Activated CD4-positive, alpha-beta memory T cell treated with anti-CD3 and anti-CD28 coated beads for 36 hours (primary cell): ENCODE results near the gene C5orf58. TPM values are rescaled to one million over a fixed set of nuclear protein-coding genes. Genes with fewer than 3 reads are reported as not detected.
"Not testable (repeated sequence)": the region's sequence is repeated elsewhere in the genome, so short reads cannot be mapped to it uniquely, and the experiment has no call there.

Source experiments
- CTCF ChIA-PET: fragments of 350-600 bp; sonication (Branson Sonifier 250); formaldehyde crosslinking; loops from one replicate; lab custom pipeline; 2021; ENCODE audit warnings: antibody characterized with exemption, inconsistent platforms; lab: Charles Lee
- POLR2A ChIA-PET: fragments of 350-600 bp; sonication (Branson Sonifier 250); formaldehyde crosslinking; loops from one replicate; lab custom pipeline; 2021; ENCODE audit warnings: antibody characterized with exemption; lab: Charles Lee
- DNase-seq: peaks from one replicate; pipeline ENCODE4 v3.0.0-alpha.2; 2020
- H3K27ac Mint-ChIP-seq: one replicate; pipeline ENCODE4 v1.8.0; 2021; ENCODE audit warnings: mixed read lengths
- H3K27me3 Mint-ChIP-seq: one replicate; pipeline ENCODE4 v1.8.0; 2021; ENCODE audit warnings: mixed read lengths
- H3K36me3 Mint-ChIP-seq: one replicate; pipeline ENCODE4 v1.8.0; 2021; ENCODE audit warnings: mixed read lengths
- H3K4me1 Mint-ChIP-seq: one replicate; pipeline ENCODE4 v1.8.0; 2021; ENCODE audit warnings: low read depth, mixed read lengths
- H3K4me3 Mint-ChIP-seq: one replicate; pipeline ENCODE4 v1.8.0; 2021; ENCODE audit warnings: mild to moderate bottlenecking, mixed read lengths
- H3K9me3 Mint-ChIP-seq: one replicate; pipeline ENCODE4 v1.8.0; 2021; ENCODE audit warnings: mixed read lengths
- intact Hi-C: fragments of 100-400 bp; cut with micrococcal nuclease; formaldehyde crosslinking; loops from one replicate; pipeline ENCODE4 v1.15.1; 2023
- total RNA-seq, 2 experiments: library from RNA; stranded (reverse); gene quantifications; one replicate each; pipeline ENCODE4 v1.2.3, GENCODE V29; 2021

The C5orf58 gene
- total RNA-seq, 2 experiments from 2014 or later: not detected

GRCh38 chr5:170225326-170226128 is 7.3 kb upstream of the C5orf58 start:
- Mint-ChIP-seq H3K36me3 (no peaks in the 10 kb centered on the region), H3K27ac (no peak overlapping the region), H3K4me1 (peaks cover 3% of the 10 kb centered on the region), H3K9me3 (no peaks in the 10 kb centered on the region), H3K4me3 (no peak overlapping the region), H3K27me3 (no peaks in the 10 kb centered on the region)
- DNase-seq: peak; percentile 81
- POLR2A ChIA-PET: no interaction called here
- intact Hi-C loops: loop anchor here (1.0 to 10.0 kb wide), 4 partner anchors 49 to 399 kb away; no protein-coding TSS in a partner anchor
- CTCF ChIA-PET: interaction anchor here (0.7 to 10.2 kb wide), 47 partner anchors 8 to 400 kb away, joined by 3 to 221 read pairs (median 4); partner anchors contain the start of gene LCP2

GRCh38 chr5:170226129-170226615 is 6.6 kb upstream of the C5orf58 start:
- POLR2A ChIA-PET: no interaction called here
- Mint-ChIP-seq H3K4me3 (no peak overlapping the region), H3K9me3 (no peaks in the 10 kb centered on the region), H3K27ac (no peak overlapping the region), H3K36me3 (no peaks in the 10 kb centered on the region), H3K4me1 (peaks cover 3% of the 10 kb centered on the region), H3K27me3 (no peaks in the 10 kb centered on the region)
- DNase-seq: no peak
- CTCF ChIA-PET: interaction anchor here (0.7 to 10.2 kb wide), 43 partner anchors 9 to 399 kb away, joined by 3 to 221 read pairs (median 5); partner anchors contain the start of gene LCP2
- intact Hi-C loops: loop anchor here (1.0 to 10.0 kb wide), 4 partner anchors 48 to 399 kb away; no protein-coding TSS in a partner anchor

GRCh38 chr5:170226661-170227060 is 6.1 kb upstream of the C5orf58 start:
- no peak for DNase-seq
- ChIA-PET CTCF (interaction anchor here (0.8 to 10.2 kb wide), 33 partner anchors 8 to 195 kb away, joined by 3 to 221 read pairs (median 6); partner anchors contain the start of gene LCP2), POLR2A (interaction anchor here (1.0 kb wide), 1 partner anchor 47 kb away, joined by 3 read pairs; no protein-coding TSS in a partner anchor)
- Mint-ChIP-seq H3K27ac (no peak overlapping the region), H3K4me3 (no peak overlapping the region), H3K27me3 (no peaks in the 10 kb centered on the region), H3K36me3 (no peaks in the 10 kb centered on the region), H3K4me1 (peaks cover 3% of the 10 kb centered on the region), H3K9me3 (no peaks in the 10 kb centered on the region)
- intact Hi-C loops: loop anchor here (1.0 to 10.0 kb wide), 4 partner anchors 48 to 398 kb away; no protein-coding TSS in a partner anchor

- POLR2A ChIA-PET: no interaction called here
- CTCF ChIA-PET: interaction anchor here (0.9 to 10.2 kb wide), 5 partner anchors 9 to 193 kb away, joined by 3 to 221 read pairs (median 31); no protein-coding TSS in a partner anchor
- Mint-ChIP-seq H3K9me3 (no peaks in the 10 kb centered on the region), H3K27me3 (no peaks in the 10 kb centered on the region), H3K4me3 (no peak overlapping the region), H3K36me3 (peaks cover 1% of the 10 kb centered on the region), H3K4me1 (peaks cover 3% of the 10 kb centered on the region), H3K27ac (no peak overlapping the region)
- intact Hi-C loops: loop anchor here (10.0 kb wide), 1 partner anchor 396 kb away; no protein-coding TSS in a partner anchor
- no peak for DNase-seq
These were observed 3.9 kb upstream of the C5orf58 start for GRCh38 chr5:170228762-170229435.

- CTCF ChIA-PET: interaction anchor here (0.9 kb wide), 2 partner anchors 105 to 188 kb away, joined by 3 read pairs; no protein-coding TSS in a partner anchor
- POLR2A ChIA-PET: no interaction called here
- DNase-seq: no peak
- Mint-ChIP-seq H3K27me3 (no peaks in the 10 kb centered on the region), H3K9me3 (no peaks in the 10 kb centered on the region), H3K4me3 (no peak overlapping the region), H3K27ac (no peak overlapping the region), H3K4me1 (peaks cover 3% of the 10 kb centered on the region), H3K36me3 (peaks cover 1% of the 10 kb centered on the region)
- intact Hi-C loops: no loop called here
These were observed 640 bp downstream of the C5orf58 start for GRCh38 chr5:170233358-170233892.

GRCh38 chr5:170235876-170236864 is 3.4 kb downstream of the C5orf58 start:
- no peak for DNase-seq
- Mint-ChIP-seq H3K4me3 (no peak overlapping the region), H3K27me3 (no peaks in the 10 kb centered on the region), H3K9me3 (no peaks in the 10 kb centered on the region), H3K27ac (no peak overlapping the region), H3K36me3 (peaks cover 1% of the 10 kb centered on the region), H3K4me1 (peaks cover 7% of the 10 kb centered on the region)
- ChIA-PET CTCF (interaction anchor here (1.0 to 5.5 kb wide), 4 partner anchors 9 to 103 kb away, joined by 4 to 31 read pairs (median 18); no protein-coding TSS in a partner anchor), POLR2A (interaction anchor here (1.2 kb wide), 1 partner anchor 98 kb away, joined by 3 read pairs; no protein-coding TSS in a partner anchor)
- intact Hi-C loops: no loop called here

GRCh38 chr5:170238456-170239196 is 5.8 kb downstream of the C5orf58 start:
- H3K9me3 Mint-ChIP-seq: no peaks in the 10 kb centered on the region
- intact Hi-C loops: no loop called here
- H3K4me1 Mint-ChIP-seq: peaks cover 7% of the 10 kb centered on the region
- H3K4me3 Mint-ChIP-seq: no peak overlapping the region
- DNase-seq: no peak
- POLR2A ChIA-PET: interaction anchor here (1.0 kb wide), 1 partner anchor 30 kb away, joined by 3 read pairs; no protein-coding TSS in a partner anchor
- H3K36me3 Mint-ChIP-seq: peaks cover 1% of the 10 kb centered on the region
- H3K27ac Mint-ChIP-seq: no peak overlapping the region
- CTCF ChIA-PET: interaction anchor here (0.8 to 5.5 kb wide), 5 partner anchors 12 to 196 kb away, joined by 3 to 31 read pairs (median 7); no protein-coding TSS in a partner anchor
- H3K27me3 Mint-ChIP-seq: no peaks in the 10 kb centered on the region

- H3K4me3 Mint-ChIP-seq, H3K27me3 Mint-ChIP-seq, intact Hi-C loops, H3K27ac Mint-ChIP-seq, DNase-seq, H3K9me3 Mint-ChIP-seq: not testable (repeated sequence)
- peaks cover 20% of the 10 kb centered on the region for H3K4me1 Mint-ChIP-seq
- ChIA-PET POLR2A (interaction anchor here (1.4 kb wide), 1 partner anchor 86 kb away, joined by 3 read pairs; no protein-coding TSS in a partner anchor), CTCF (interaction anchor here (0.9 kb wide), 1 partner anchor 11 kb away, joined by 3 read pairs; no protein-coding TSS in a partner anchor)
- peaks cover 50% of the 10 kb centered on the region for H3K36me3 Mint-ChIP-seq
These were observed 12.7 kb downstream of the C5orf58 start for GRCh38 chr5:170245436-170245835.

- Mint-ChIP-seq H3K27me3 (no peaks in the 10 kb centered on the region), H3K9me3 (peaks cover 4% of the 10 kb centered on the region), H3K36me3 (peaks cover 58% of the 10 kb centered on the region), H3K27ac (peak overlapping the region; percentile 28), H3K4me1 (peaks cover 20% of the 10 kb centered on the region), H3K4me3 (no peak overlapping the region)
- DNase-seq: no peak
- ChIA-PET POLR2A (interaction anchor here (1.4 kb wide), 1 partner anchor 85 kb away, joined by 3 read pairs; no protein-coding TSS in a partner anchor), CTCF (interaction anchor here (0.6 to 2.5 kb wide), 5 partner anchors 15 to 93 kb away, joined by 3 to 17 read pairs (median 5); no protein-coding TSS in a partner anchor)
- intact Hi-C loops: no loop called here
These were observed 13.5 kb downstream of the C5orf58 start for GRCh38 chr5:170246126-170246870.
